ENCODE data around the gene CPEB2.

Gene CPEB2

GRCh38 chr4:15001869-15002658 lies at the start of gene CPEB2:
TSS of gene CPEB2 (plus strand) at chr4:15002481. CDS start at chr4:15002674, 193 bp downstream.
- peak; percentile 88 for DNase-seq (ENCODE audit: low read depth)

GRCh38 chr4:14958436-14958835 lies 43.8 kb upstream of the CPEB2 start:
- DNase-seq (ENCODE audit: low read depth): no peak

GRCh38 chr4:14961292-14961691 lies 41.0 kb upstream of the CPEB2 start:
- no peak for DNase-seq (ENCODE audit: low read depth)

- no peak for DNase-seq (ENCODE audit: low read depth)
These were observed 37.2 kb upstream of the CPEB2 start for GRCh38 chr4:14965071-14965470.

GRCh38 chr4:14967982-14968381 lies 34.3 kb upstream of the CPEB2 start:
- DNase-seq (ENCODE audit: low read depth): no peak

GRCh38 chr4:14977830-14978229 lies 24.5 kb upstream of the CPEB2 start:
- no peak for DNase-seq (ENCODE audit: low read depth)

GRCh38 chr4:14984448-14984847 lies 17.8 kb upstream of the CPEB2 start:
- DNase-seq (ENCODE audit: low read depth): no peak

GRCh38 chr4:14985161-14985560 lies 17.1 kb upstream of the CPEB2 start:
- no peak for DNase-seq (ENCODE audit: low read depth)

- no peak for DNase-seq (ENCODE audit: low read depth)
These were observed 16.4 kb upstream of the CPEB2 start for GRCh38 chr4:14985843-14986242.

- no peak for DNase-seq (ENCODE audit: low read depth)
These were observed 15.2 kb upstream of the CPEB2 start for GRCh38 chr4:14987054-14987453.

- DNase-seq (ENCODE audit: low read depth): no peak
These were observed 11.8 kb upstream of the CPEB2 start for GRCh38 chr4:14990484-14990883.

- DNase-seq (ENCODE audit: low read depth): no peak
These were observed 8.0 kb upstream of the CPEB2 start for GRCh38 chr4:14994242-14994641.

- DNase-seq (ENCODE audit: low read depth): peak; percentile 33
These were observed 923 bp upstream of the CPEB2 start for GRCh38 chr4:15001248-15001868.

- DNase-seq (ENCODE audit: low read depth): peak; percentile 66
These were observed 549 bp downstream of the CPEB2 start for GRCh38 chr4:15002659-15003400.

GRCh38 chr4:15003401-15003890 lies 1.2 kb downstream of the CPEB2 start:
- peak; percentile 46 for DNase-seq (ENCODE audit: low read depth)

GRCh38 chr4:15003891-15004738 lies 1.8 kb downstream of the CPEB2 start:
- peak; percentile 33 for DNase-seq (ENCODE audit: low read depth)

GRCh38 chr4:15004739-15005301 lies 2.5 kb downstream of the CPEB2 start:
- peak; percentile 20 for DNase-seq (ENCODE audit: low read depth)

GRCh38 chr4:15005474-15006115 lies 3.3 kb downstream of the CPEB2 start:
- no peak for DNase-seq (ENCODE audit: low read depth)

GRCh38 chr4:15006416-15007024 lies 4.2 kb downstream of the CPEB2 start:
- DNase-seq (ENCODE audit: low read depth): no peak

- DNase-seq (ENCODE audit: low read depth): no peak
These were observed 4.9 kb downstream of the CPEB2 start for GRCh38 chr4:15007201-15007600.

Data from activated T-cell treated with anti-CD3 and anti-CD28 coated beads for 1 hour (primary cell).